ENCODE data around the gene RAB28.

Gene RAB28

GRCh38 chr4:13347517-13348125 is 136.5 kb downstream of the RAB28 start:
- H3K4me1 ChIP-seq (ENCODE audit: control insufficient read depth, insufficient read depth, low read length) = no peaks in the 10 kb centered on the region
- H3K27ac ChIP-seq (ENCODE audit: low read length) = no peak overlapping the region
- H3K9me3 ChIP-seq (ENCODE audit: control insufficient read depth in 2 of 2, low read length in 2 of 2) = no peaks in the 10 kb centered on the region
- H3K36me3 ChIP-seq (ENCODE audit: control insufficient read depth in 2 of 2, insufficient read depth in 2 of 2, low read length in 2 of 2) = peaks cover 0 to 4% of the 10 kb centered on the region in 2 donors
- no peaks in the 10 kb centered on the region for H3K27me3 ChIP-seq (ENCODE audit: control insufficient read depth in 1 of 2, insufficient read depth in 2 of 2, low read length in 2 of 2)
- no peak overlapping the region for H3K9ac ChIP-seq (ENCODE audit: low read length in 2 of 2)
- no peak overlapping the region for H3K4me3 ChIP-seq (ENCODE audit: low read length in 2 of 2)

GRCh38 chr4:13344216-13344615 is 139.9 kb downstream of the RAB28 start:
- Histone ChIP-seq H3K27me3 (ENCODE audit: control insufficient read depth in 1 of 2, insufficient read depth in 2 of 2, low read length in 2 of 2) (no peaks in the 10 kb centered on the region), H3K4me1 (ENCODE audit: control insufficient read depth, insufficient read depth, low read length) (no peaks in the 10 kb centered on the region), H3K9me3 (ENCODE audit: control insufficient read depth in 2 of 2, low read length in 2 of 2) (no peaks in the 10 kb centered on the region), H3K9ac (ENCODE audit: low read length in 2 of 2) (no peak overlapping the region), H3K36me3 (ENCODE audit: control insufficient read depth in 2 of 2, insufficient read depth in 2 of 2, low read length in 2 of 2) (no peaks in the 10 kb centered on the region), H3K4me3 (ENCODE audit: low read length in 2 of 2) (no peak overlapping the region), H3K27ac (ENCODE audit: low read length) (no peak overlapping the region)

GRCh38 chr4:13340672-13341071 is 143.5 kb downstream of the RAB28 start:
- H3K4me3 ChIP-seq (ENCODE audit: low read length in 2 of 2) = no peak overlapping the region
- no peak overlapping the region for H3K27ac ChIP-seq (ENCODE audit: low read length)
- no peaks in the 10 kb centered on the region for H3K9me3 ChIP-seq (ENCODE audit: control insufficient read depth in 2 of 2, low read length in 2 of 2)

GRCh38 chr4:13331827-13332226 is 152.3 kb downstream of the RAB28 start:
- Histone ChIP-seq H3K27ac (ENCODE audit: low read length) (no peak overlapping the region), H3K9ac (ENCODE audit: low read length in 2 of 2) (no peak overlapping the region), H3K9me3 (ENCODE audit: control insufficient read depth in 2 of 2, low read length in 2 of 2) (no peaks in the 10 kb centered on the region), H3K4me3 (ENCODE audit: low read length in 2 of 2) (no peak overlapping the region), H3K27me3 (ENCODE audit: control insufficient read depth in 1 of 2, insufficient read depth in 2 of 2, low read length in 2 of 2) (no peaks in the 10 kb centered on the region), H3K36me3 (ENCODE audit: control insufficient read depth in 2 of 2, insufficient read depth in 2 of 2, low read length in 2 of 2) (no peaks in the 10 kb centered on the region), H3K4me1 (ENCODE audit: control insufficient read depth, insufficient read depth, low read length) (no peaks in the 10 kb centered on the region)

More at GRCh38 chr4:13340672-13341071, 143.5 kb downstream of the RAB28 start:
- Histone ChIP-seq H3K4me1 (ENCODE audit: control insufficient read depth, insufficient read depth, low read length) (no peaks in the 10 kb centered on the region), H3K9ac (ENCODE audit: low read length in 2 of 2) (no peak overlapping the region), H3K27me3 (ENCODE audit: control insufficient read depth in 1 of 2, insufficient read depth in 2 of 2, low read length in 2 of 2) (no peaks in the 10 kb centered on the region), H3K36me3 (ENCODE audit: control insufficient read depth in 2 of 2, insufficient read depth in 2 of 2, low read length in 2 of 2) (peaks cover 0 to 2% of the 10 kb centered on the region in 2 donors)

- no peaks in the 10 kb centered on the region for H3K27me3 ChIP-seq (ENCODE audit: control insufficient read depth in 1 of 2, insufficient read depth in 2 of 2, low read length in 2 of 2)
Measured at GRCh38 chr4:13329963-13330362, 154.2 kb downstream of the RAB28 start.

GRCh38 chr4:13329340-13329850 is 154.7 kb downstream of the RAB28 start:
- Histone ChIP-seq H3K4me1 (ENCODE audit: control insufficient read depth, insufficient read depth, low read length) (no peaks in the 10 kb centered on the region), H3K36me3 (ENCODE audit: control insufficient read depth in 2 of 2, insufficient read depth in 2 of 2, low read length in 2 of 2) (no peaks in the 10 kb centered on the region), H3K9me3 (ENCODE audit: control insufficient read depth in 2 of 2, low read length in 2 of 2) (no peaks in the 10 kb centered on the region), H3K4me3 (ENCODE audit: low read length in 2 of 2) (no peak overlapping the region), H3K27ac (ENCODE audit: low read length) (no peak overlapping the region), H3K9ac (ENCODE audit: low read length in 2 of 2) (no peak overlapping the region), H3K27me3 (ENCODE audit: control insufficient read depth in 1 of 2, insufficient read depth in 2 of 2, low read length in 2 of 2) (no peaks in the 10 kb centered on the region)

More at GRCh38 chr4:13329963-13330362, 154.2 kb downstream of the RAB28 start:
- no peak overlapping the region for H3K27ac ChIP-seq (ENCODE audit: low read length)
- no peaks in the 10 kb centered on the region for H3K4me1 ChIP-seq (ENCODE audit: control insufficient read depth, insufficient read depth, low read length)
- no peaks in the 10 kb centered on the region for H3K36me3 ChIP-seq (ENCODE audit: control insufficient read depth in 2 of 2, insufficient read depth in 2 of 2, low read length in 2 of 2)
- H3K4me3 ChIP-seq (ENCODE audit: low read length in 2 of 2) = no peak overlapping the region
- H3K9ac ChIP-seq (ENCODE audit: low read length in 2 of 2) = no peak overlapping the region
- H3K9me3 ChIP-seq (ENCODE audit: control insufficient read depth in 2 of 2, low read length in 2 of 2) = no peaks in the 10 kb centered on the region

GRCh38 chr4:13328591-13328990 is 155.5 kb downstream of the RAB28 start:
- no peak overlapping the region for H3K9ac ChIP-seq (ENCODE audit: low read length in 2 of 2)
- no peaks in the 10 kb centered on the region for H3K27me3 ChIP-seq (ENCODE audit: control insufficient read depth in 1 of 2, insufficient read depth in 2 of 2, low read length in 2 of 2)
- H3K27ac ChIP-seq (ENCODE audit: low read length) = no peak overlapping the region
- no peak overlapping the region for H3K4me3 ChIP-seq (ENCODE audit: low read length in 2 of 2)
- H3K36me3 ChIP-seq (ENCODE audit: control insufficient read depth in 2 of 2, insufficient read depth in 2 of 2, low read length in 2 of 2) = no peaks in the 10 kb centered on the region
- H3K4me1 ChIP-seq (ENCODE audit: control insufficient read depth, insufficient read depth, low read length) = no peaks in the 10 kb centered on the region
- H3K9me3 ChIP-seq (ENCODE audit: control insufficient read depth in 2 of 2, low read length in 2 of 2) = no peaks in the 10 kb centered on the region

- no peak overlapping the region for H3K27ac ChIP-seq (ENCODE audit: low read length)
- H3K4me3 ChIP-seq (ENCODE audit: low read length in 2 of 2) = no peak overlapping the region
- no peaks in the 10 kb centered on the region for H3K4me1 ChIP-seq (ENCODE audit: control insufficient read depth, insufficient read depth, low read length)
- no peaks in the 10 kb centered on the region for H3K9me3 ChIP-seq (ENCODE audit: control insufficient read depth in 2 of 2, low read length in 2 of 2)
- H3K9ac ChIP-seq (ENCODE audit: low read length in 2 of 2) = no peak overlapping the region
- no peaks in the 10 kb centered on the region for H3K27me3 ChIP-seq (ENCODE audit: control insufficient read depth in 1 of 2, insufficient read depth in 2 of 2, low read length in 2 of 2)
- H3K36me3 ChIP-seq (ENCODE audit: control insufficient read depth in 2 of 2, insufficient read depth in 2 of 2, low read length in 2 of 2) = no peaks in the 10 kb centered on the region
Measured at GRCh38 chr4:13327991-13328390, 156.1 kb downstream of the RAB28 start.

- H3K4me3 ChIP-seq (ENCODE audit: low read length in 2 of 2) = no peak overlapping the region
- H3K27ac ChIP-seq (ENCODE audit: low read length) = no peak overlapping the region
- no peaks in the 10 kb centered on the region for H3K36me3 ChIP-seq (ENCODE audit: control insufficient read depth in 2 of 2, insufficient read depth in 2 of 2, low read length in 2 of 2)
- H3K9me3 ChIP-seq (ENCODE audit: control insufficient read depth in 2 of 2, low read length in 2 of 2) = peaks cover 0 to 13% of the 10 kb centered on the region in 2 donors
- no peaks in the 10 kb centered on the region for H3K27me3 ChIP-seq (ENCODE audit: control insufficient read depth in 1 of 2, insufficient read depth in 2 of 2, low read length in 2 of 2)
- no peaks in the 10 kb centered on the region for H3K4me1 ChIP-seq (ENCODE audit: control insufficient read depth, insufficient read depth, low read length)
- H3K9ac ChIP-seq (ENCODE audit: low read length in 2 of 2) = no peak overlapping the region
Measured at GRCh38 chr4:13325744-13326143, 158.4 kb downstream of the RAB28 start.

GRCh38 chr4:13323921-13324320 is 160.2 kb downstream of the RAB28 start:
- H3K36me3 ChIP-seq (ENCODE audit: control insufficient read depth in 2 of 2, insufficient read depth in 2 of 2, low read length in 2 of 2) = no peaks in the 10 kb centered on the region
- no peak overlapping the region for H3K9ac ChIP-seq (ENCODE audit: low read length in 2 of 2)
- H3K9me3 ChIP-seq (ENCODE audit: control insufficient read depth in 2 of 2, low read length in 2 of 2) = peaks cover 0 to 13% of the 10 kb centered on the region in 2 donors
- no peak overlapping the region for H3K27ac ChIP-seq (ENCODE audit: low read length)
- no peaks in the 10 kb centered on the region for H3K4me1 ChIP-seq (ENCODE audit: control insufficient read depth, insufficient read depth, low read length)
- H3K4me3 ChIP-seq (ENCODE audit: low read length in 2 of 2) = no peak overlapping the region
- H3K27me3 ChIP-seq (ENCODE audit: control insufficient read depth in 1 of 2, insufficient read depth in 2 of 2, low read length in 2 of 2) = no peaks in the 10 kb centered on the region

GRCh38 chr4:13322681-13323101 is 161.4 kb downstream of the RAB28 start:
- Histone ChIP-seq H3K4me3 (ENCODE audit: low read length in 2 of 2) (peak overlapping the region in 1 of 2 donors; percentile 1), H3K9me3 (ENCODE audit: control insufficient read depth in 2 of 2, low read length in 2 of 2) (peaks cover 0 to 13% of the 10 kb centered on the region in 2 donors), H3K27me3 (ENCODE audit: control insufficient read depth in 1 of 2, insufficient read depth in 2 of 2, low read length in 2 of 2) (no peaks in the 10 kb centered on the region)

More at GRCh38 chr4:13322681-13323101, 161.4 kb downstream of the RAB28 start:
- Histone ChIP-seq H3K36me3 (ENCODE audit: control insufficient read depth in 2 of 2, insufficient read depth in 2 of 2, low read length in 2 of 2) (no peaks in the 10 kb centered on the region), H3K4me1 (ENCODE audit: control insufficient read depth, insufficient read depth, low read length) (no peaks in the 10 kb centered on the region), H3K9ac (ENCODE audit: low read length in 2 of 2) (no peak overlapping the region), H3K27ac (ENCODE audit: low read length) (no peak overlapping the region)

Data from stomach smooth muscle (tissue), 2 donors.